Stimulated activated CD4-positive, alpha-beta T cell treated with anti-CD3 and anti-CD28 coated beads, TNF-alpha, amount 100 ng/mL, for 24 hours (primary cell): Measurements from ENCODE around the gene FRMPD2.
A peak's percentile ranks its signal among the peaks of the same experiment; 100 is the strongest.

Source experiments
- DNase-seq, 3 experiments: peaks; one replicate each; pipeline ENCODE4 v3.0.0-alpha.2; 2020; ENCODE audit warnings: low read depth in 3 of 3

Gene FRMPD2

GRCh38 chr10:48274636-48275035, at the start of gene FRMPD2:
Gene FRMPD2, minus strand, starts transcription at chr10:48274696. Its CDS starts 129 bp downstream, at chr10:48274567.
- no peak for DNase-seq

GRCh38 chr10:48322017-48322416, 47.5 kb upstream of the FRMPD2 start:
- DNase-seq: no peak

- no peak for DNase-seq
Observed at GRCh38 chr10:48317321-48317990, 43.0 kb upstream of the FRMPD2 start.

- DNase-seq: no peak
Observed at GRCh38 chr10:48316236-48316635, 41.7 kb upstream of the FRMPD2 start.

GRCh38 chr10:48314107-48314506, 39.6 kb upstream of the FRMPD2 start:
- DNase-seq: no peak

GRCh38 chr10:48309711-48310226, 35.3 kb upstream of the FRMPD2 start:
- DNase-seq: no peak

GRCh38 chr10:48307711-48308018, 33.2 kb upstream of the FRMPD2 start:
- DNase-seq: no peak

- DNase-seq: peak; percentile 26 to 47 (median 28)
Observed at GRCh38 chr10:48306870-48307710, 32.6 kb upstream of the FRMPD2 start.

GRCh38 chr10:48306265-48306869, 31.9 kb upstream of the FRMPD2 start, which contains the start of gene MAPK8:
Gene MAPK8, plus strand, starts transcription at chr10:48306677. Its CDS starts 94,984 bp downstream, at chr10:48401661.
- DNase-seq: peak; percentile 78 to 89 (median 83)

GRCh38 chr10:48305905-48306264, 31.4 kb upstream of the FRMPD2 start:
- peak in 1 of 3 experiments; percentile 1 for DNase-seq

- no peak for DNase-seq
Observed at GRCh38 chr10:48302515-48303476, 28.3 kb upstream of the FRMPD2 start.

GRCh38 chr10:48300556-48300955, 26.1 kb upstream of the FRMPD2 start:
- DNase-seq: no peak

GRCh38 chr10:48299692-48300091, 25.2 kb upstream of the FRMPD2 start:
- DNase-seq: no peak

- DNase-seq: no peak
Observed at GRCh38 chr10:48299066-48299465, 24.6 kb upstream of the FRMPD2 start.

GRCh38 chr10:48296576-48297098, 22.1 kb upstream of the FRMPD2 start:
- DNase-seq: no peak

- no peak for DNase-seq
Observed at GRCh38 chr10:48294431-48294830, 19.9 kb upstream of the FRMPD2 start.

- DNase-seq: no peak
Observed at GRCh38 chr10:48292616-48293015, 18.1 kb upstream of the FRMPD2 start.

- DNase-seq: no peak
Observed at GRCh38 chr10:48291190-48291589, 16.7 kb upstream of the FRMPD2 start.

GRCh38 chr10:48290286-48290685, 15.8 kb upstream of the FRMPD2 start:
- DNase-seq: no peak

GRCh38 chr10:48289501-48290238, 15.2 kb upstream of the FRMPD2 start:
- DNase-seq: peak in 1 of 3 experiments; percentile 33
